ENCODE measurements around the gene MMAB.

MMAB gene

GRCh38 chr12:109535231-109535862 is 38.0 kb downstream of the MMAB start:
- no peak for DNase-seq

GRCh38 chr12:109534456-109534855 is 38.8 kb downstream of the MMAB start:
- no peak for DNase-seq

GRCh38 chr12:109533487-109533740 is 39.9 kb downstream of the MMAB start:
- no peak for DNase-seq

GRCh38 chr12:109532721-109533486 is 40.4 kb downstream of the MMAB start:
- DNase-seq: no peak

- DNase-seq: no peak
These were observed 41.9 kb downstream of the MMAB start for GRCh38 chr12:109531411-109531810.

GRCh38 chr12:109529691-109530640 is 43.3 kb downstream of the MMAB start:
- no peak for DNase-seq

- DNase-seq: no peak
These were observed 45.7 kb downstream of the MMAB start for GRCh38 chr12:109527489-109528123.

- DNase-seq: no peak
These were observed 48.1 kb downstream of the MMAB start for GRCh38 chr12:109525279-109525585.

- no peak for DNase-seq
These were observed 48.6 kb downstream of the MMAB start for GRCh38 chr12:109524466-109525278.

GRCh38 chr12:109523504-109523903 is 49.8 kb downstream of the MMAB start:
- DNase-seq: no peak

GRCh38 chr12:109523071-109523470 is 50.2 kb downstream of the MMAB start:
- no peak for DNase-seq

- no peak for DNase-seq
These were observed 51.5 kb downstream of the MMAB start for GRCh38 chr12:109521831-109522230.

- no peak for DNase-seq
These were observed 53.5 kb downstream of the MMAB start for GRCh38 chr12:109519787-109520186.

- peak; percentile 72 for DNase-seq
These were observed 54.3 kb downstream of the MMAB start for GRCh38 chr12:109518820-109519665.

GRCh38 chr12:109517619-109518018 is 55.7 kb downstream of the MMAB start:
- no peak for DNase-seq

GRCh38 chr12:109513977-109514376 is 59.3 kb downstream of the MMAB start:
- DNase-seq: no peak

- DNase-seq: no peak
These were observed 60.3 kb downstream of the MMAB start for GRCh38 chr12:109513051-109513450.

- no peak for DNase-seq
These were observed 60.7 kb downstream of the MMAB start for GRCh38 chr12:109512608-109513007.

GRCh38 chr12:109510196-109510595 is 63.1 kb downstream of the MMAB start:
- DNase-seq: no peak

- DNase-seq: no peak
These were observed 69.2 kb downstream of the MMAB start for GRCh38 chr12:109504068-109504467.
